Left ventricle myocardium inferior (tissue), 1 donor: ENCODE data around the gene MTMR2. TPM values are rescaled to one million over a fixed set of nuclear protein-coding genes. Genes with fewer than 3 reads are reported as not detected.

Experiments
- DNase-seq: peaks from one replicate; pipeline ENCODE4 v3.0.0-alpha.2; 2020
- H3K27ac ChIP-seq: fragments of 200-600 bp; replicated peaks from 2 replicates; pipeline ENCODE4 v1.8.0; 2021
- H3K27me3 ChIP-seq: fragments of 200-600 bp; 2 replicates; pipeline ENCODE4 v1.8.0; 2021; ENCODE audit warnings: low read depth
- H3K36me3 ChIP-seq: fragments of 200-600 bp; 2 replicates; pipeline ENCODE4 v1.8.0; 2021
- H3K4me1 ChIP-seq: fragments of 200-600 bp; 2 replicates; pipeline ENCODE4 v1.8.0; 2021
- H3K4me3 ChIP-seq: fragments of 200-600 bp; 2 replicates; pipeline ENCODE4 v1.8.0; 2021; ENCODE audit warnings: mild to moderate bottlenecking, moderate library complexity
- H3K9me3 ChIP-seq: fragments of 200-600 bp; replicated peaks from 2 replicates; pipeline ENCODE4 v1.8.0; 2021
- intact Hi-C: fragments of 100-400 bp; cut with micrococcal nuclease; formaldehyde crosslinking; loops from one replicate; pipeline ENCODE4 v1.11.0; 2022
- total RNA-seq: library from RNA; stranded (reverse); fragmentation: NEBNext Ultra II Directional; extraction: Animal tissue kit (Norgen Biotek cat#: 25700); gene quantifications from one replicate; pipeline ENCODE4 v1.2.1, GENCODE V29; 2021
- TF ChIP-seq, protein P1 (sequence below): fragments of 200-600 bp; IDR thresholded peaks from 2 replicates; pipeline ENCODE4 v1.8.0; 2021; ENCODE audit warnings: antibody characterized with exemption, mild to moderate bottlenecking, borderline replicate concordance
- donor health status: DM: no; HTN: yes; CAD: no; lungs with severe emphysema.

The MTMR2 gene
- total RNA-seq, 1 donor from 2014 or later = 16.7 TPM

DNA sequence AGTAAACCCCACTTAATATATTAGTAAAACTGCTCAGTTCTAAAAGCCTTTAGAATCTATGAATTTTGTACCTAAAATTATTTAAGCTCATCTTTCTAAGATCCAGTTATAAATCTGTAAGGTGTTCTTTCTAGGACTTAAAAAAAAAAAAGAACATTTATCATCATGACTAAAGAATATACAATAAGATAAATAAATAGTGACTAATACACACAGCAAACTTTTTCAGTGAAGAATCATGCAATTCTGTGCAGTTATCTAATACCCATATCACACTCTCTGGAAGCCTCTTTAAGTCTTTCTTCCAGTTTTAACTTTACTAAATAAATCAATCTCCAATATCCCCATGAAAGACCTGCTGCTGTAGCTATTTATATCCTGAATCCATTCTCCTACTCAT is 73.8 kb downstream of the MTMR2 start:
- Histone ChIP-seq H3K36me3 (peaks cover 42% of the 10 kb centered on the region), H3K4me3 (no peak overlapping the region), H3K9me3 (no peaks in the 10 kb centered on the region), H3K27me3 (no peaks in the 10 kb centered on the region), H3K27ac (no peak overlapping the region), H3K4me1 (peaks cover 12% of the 10 kb centered on the region)
- DNase-seq = no peak
- intact Hi-C loops = no loop called here
- TF ChIP-seq, protein P1, sequence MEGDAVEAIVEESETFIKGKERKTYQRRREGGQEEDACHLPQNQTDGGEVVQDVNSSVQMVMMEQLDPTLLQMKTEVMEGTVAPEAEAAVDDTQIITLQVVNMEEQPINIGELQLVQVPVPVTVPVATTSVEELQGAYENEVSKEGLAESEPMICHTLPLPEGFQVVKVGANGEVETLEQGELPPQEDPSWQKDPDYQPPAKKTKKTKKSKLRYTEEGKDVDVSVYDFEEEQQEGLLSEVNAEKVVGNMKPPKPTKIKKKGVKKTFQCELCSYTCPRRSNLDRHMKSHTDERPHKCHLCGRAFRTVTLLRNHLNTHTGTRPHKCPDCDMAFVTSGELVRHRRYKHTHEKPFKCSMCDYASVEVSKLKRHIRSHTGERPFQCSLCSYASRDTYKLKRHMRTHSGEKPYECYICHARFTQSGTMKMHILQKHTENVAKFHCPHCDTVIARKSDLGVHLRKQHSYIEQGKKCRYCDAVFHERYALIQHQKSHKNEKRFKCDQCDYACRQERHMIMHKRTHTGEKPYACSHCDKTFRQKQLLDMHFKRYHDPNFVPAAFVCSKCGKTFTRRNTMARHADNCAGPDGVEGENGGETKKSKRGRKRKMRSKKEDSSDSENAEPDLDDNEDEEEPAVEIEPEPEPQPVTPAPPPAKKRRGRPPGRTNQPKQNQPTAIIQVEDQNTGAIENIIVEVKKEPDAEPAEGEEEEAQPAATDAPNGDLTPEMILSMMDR = no peak

DNA sequence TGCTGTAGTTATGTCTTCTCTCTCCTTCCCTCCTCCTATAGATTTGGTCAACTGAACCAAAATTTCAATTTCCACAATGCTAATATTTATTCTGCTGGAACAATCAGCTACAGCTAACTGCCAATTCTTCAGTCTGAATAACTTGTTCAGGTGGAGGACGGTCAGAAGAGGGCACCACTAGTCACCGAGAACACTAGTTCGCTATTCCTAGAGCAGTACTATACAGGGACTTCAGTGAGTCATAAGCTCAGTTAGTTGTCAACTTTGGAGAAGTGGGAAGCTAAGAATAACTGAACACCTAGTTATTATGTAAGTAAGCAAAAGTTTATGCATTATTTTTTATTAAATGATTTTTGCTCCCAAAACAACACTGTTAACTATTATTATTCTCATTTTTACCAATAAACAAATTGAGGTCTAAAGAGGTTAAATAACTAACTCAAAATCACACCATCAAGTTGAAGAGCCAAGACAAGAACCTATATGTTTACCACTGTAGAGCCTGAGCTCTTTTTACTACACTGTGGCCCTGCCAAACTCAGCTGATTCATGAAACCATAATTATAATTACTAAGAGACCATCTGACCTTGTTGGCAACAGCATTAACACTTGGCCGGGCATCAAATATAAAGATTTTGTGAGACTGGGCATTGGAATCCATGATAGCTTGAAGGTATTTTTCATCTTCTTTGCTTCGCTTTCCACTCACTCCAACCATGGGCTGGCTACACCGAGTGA is 74.7 kb downstream of the MTMR2 start:
- TF ChIP-seq, protein P1 = peak; percentile 61
- intact Hi-C loops = loop anchor here (10.0 kb wide), 1 partner anchor 506 kb away; no protein-coding TSS in a partner anchor
- H3K27me3 ChIP-seq = no peaks in the 10 kb centered on the region
- H3K4me3 ChIP-seq = no peak overlapping the region
- H3K27ac ChIP-seq = peak overlapping the region; percentile 30
- peaks cover 44% of the 10 kb centered on the region for H3K36me3 ChIP-seq
- DNase-seq = peak; percentile 18
- no peaks in the 10 kb centered on the region for H3K9me3 ChIP-seq
- peaks cover 12% of the 10 kb centered on the region for H3K4me1 ChIP-seq

DNA sequence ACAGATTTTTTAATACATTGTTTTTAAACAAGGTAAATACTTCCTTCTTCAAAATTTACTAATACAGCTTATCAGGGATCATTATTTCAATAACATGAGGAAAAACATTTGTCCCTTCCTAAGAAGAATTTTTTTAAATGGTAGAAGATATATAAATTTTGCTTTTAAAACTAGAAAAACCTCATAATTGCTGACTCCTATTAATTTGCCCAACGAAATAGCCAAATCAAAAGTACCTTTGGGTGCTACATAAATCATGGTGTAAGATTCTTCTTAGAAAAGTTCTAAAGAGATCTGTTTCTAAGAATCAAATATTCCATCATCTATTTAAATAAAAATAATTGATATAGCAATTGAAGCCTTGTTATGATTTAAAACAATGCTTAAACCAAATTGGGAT is 78.7 kb downstream of the MTMR2 start:
- Histone ChIP-seq H3K9me3 (no peaks in the 10 kb centered on the region), H3K36me3 (peaks cover 63% of the 10 kb centered on the region), H3K27ac (no peak overlapping the region), H3K4me3 (no peak overlapping the region), H3K27me3 (no peaks in the 10 kb centered on the region), H3K4me1 (peaks cover 12% of the 10 kb centered on the region)
- TF ChIP-seq, protein P1 = no peak
- DNase-seq = no peak
- intact Hi-C loops = loop anchor here (10.0 kb wide), 1 partner anchor 510 kb away; no protein-coding TSS in a partner anchor

DNA sequence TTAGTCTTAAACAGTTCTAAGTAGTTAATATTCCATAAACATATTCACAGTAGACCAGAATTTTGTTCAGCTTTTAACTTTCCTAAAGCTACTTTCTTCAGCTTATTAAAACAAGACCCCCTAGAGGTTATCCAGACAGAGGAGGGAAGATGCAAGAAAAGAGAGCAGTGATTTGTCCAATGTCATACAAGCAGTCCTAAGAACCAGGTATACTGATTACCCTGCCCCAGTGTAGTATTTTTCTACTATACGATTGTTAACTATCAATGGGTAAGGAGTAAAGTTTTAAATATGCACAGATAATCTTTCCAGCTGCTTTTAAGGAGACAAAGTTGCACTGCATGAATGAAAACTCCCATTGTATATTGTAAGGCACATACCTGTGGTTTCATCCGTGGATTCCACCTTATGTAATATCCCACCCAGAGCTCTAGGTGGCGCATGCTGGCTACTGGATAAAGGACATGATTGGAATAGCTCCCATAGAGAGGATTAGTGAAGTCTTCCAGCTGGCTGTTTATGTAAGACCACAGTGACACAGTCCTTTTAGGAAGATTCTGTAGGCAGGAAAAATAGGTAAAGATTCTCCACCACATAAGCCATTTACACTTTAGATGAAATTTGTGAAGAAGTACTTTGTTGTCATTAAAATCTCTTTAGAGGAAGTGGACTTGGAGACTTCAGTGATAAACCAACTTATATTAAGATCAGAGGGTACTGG is 88.0 kb downstream of the MTMR2 start:
- TF ChIP-seq, protein P1 = peak; percentile 88
- peaks cover 74% of the 10 kb centered on the region for H3K36me3 ChIP-seq
- DNase-seq = peak; percentile 22

DNA sequence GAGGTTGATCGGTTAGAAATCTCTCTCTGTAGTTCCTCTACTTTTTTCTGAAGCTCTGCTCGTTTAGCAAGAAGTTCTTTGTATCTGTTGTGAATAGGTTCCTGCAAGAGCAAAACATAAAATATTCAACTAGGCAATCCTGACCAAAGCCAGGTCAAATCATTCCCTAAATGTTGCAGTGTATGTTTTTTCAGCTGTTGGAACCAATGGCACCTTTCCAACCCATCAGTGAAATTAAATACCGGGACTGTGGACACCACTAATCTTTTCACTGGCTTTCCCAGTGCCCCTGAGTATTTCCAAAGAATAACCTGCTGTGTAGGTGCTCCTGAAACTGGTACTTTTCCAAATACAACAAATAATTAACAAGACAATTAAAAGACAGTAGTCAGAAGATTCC is 88.6 kb downstream of the MTMR2 start:
- H3K4me1 ChIP-seq = peaks cover 5% of the 10 kb centered on the region
- no peaks in the 10 kb centered on the region for H3K27me3 ChIP-seq
- H3K9me3 ChIP-seq = no peaks in the 10 kb centered on the region
- no peak overlapping the region for H3K27ac ChIP-seq
- no peak for DNase-seq
- intact Hi-C loops = loop anchor here (10.0 kb wide), 1 partner anchor 559 kb away; the partner anchor contains the start of gene JRKL
- H3K4me3 ChIP-seq = no peak overlapping the region
- H3K36me3 ChIP-seq = peaks cover 79% of the 10 kb centered on the region
- TF ChIP-seq, protein P1 = no peak

More for the DNA sequence above, 88.0 kb downstream of the MTMR2 start:
- peaks cover 5% of the 10 kb centered on the region for H3K4me1 ChIP-seq
- peak overlapping the region; percentile 31 for H3K27ac ChIP-seq
- H3K27me3 ChIP-seq = no peaks in the 10 kb centered on the region
- no peak overlapping the region for H3K4me3 ChIP-seq
- H3K9me3 ChIP-seq = no peaks in the 10 kb centered on the region
- intact Hi-C loops = loop anchor here (10.0 kb wide), 1 partner anchor 559 kb away; the partner anchor contains the start of gene JRKL
